C4-2B (cell line): ENCODE results near the gene PCMTD2.
"Not testable (repeated sequence)": the region's sequence is repeated elsewhere in the genome, so short reads cannot be mapped to it uniquely, and the experiment has no call there.

Experiments used
- CTCF ChIP-seq: fragments of 450-650 bp; conservative IDR thresholded peaks from 2 replicates; pipeline ENCODE4 v1.5.1; 2017; ENCODE audit warnings: mild to moderate bottlenecking
- ZFX ChIP-seq: fragments of 450-650 bp; IDR thresholded peaks from 2 replicates; pipeline ENCODE4 v1.6.1; 2017

- peak; percentile 24 for TF ChIP-seq CTCF
- not testable (repeated sequence) for TF ChIP-seq ZFX
Observed at GRCh38 chr20:64316415-64317083, 61.0 kb downstream of the PCMTD2 start.
